MCF 10A (cell line): ENCODE data around the gene SBK1. TPM values are rescaled to one million over a fixed set of nuclear protein-coding genes. Genes with fewer than 3 reads are reported as not detected.

ENCODE experiments used
- BruUV-seq: library from RNA; stranded (reverse); fragments of 400-500 nt; replicated peaks from 2 replicates; lab custom pipeline; 2021; lab: Mats Ljungman, UMichigan
- CTCF ChIA-PET: fragments of 300-600 bp; sonication (Branson Sonifier 250); formaldehyde crosslinking; extraction: SDS; loops from one replicate; lab custom pipeline; 2021; ENCODE audit warnings: antibody characterized with exemption, inconsistent platforms; lab: Yijun Ruan, JAX
- POLR2A ChIA-PET: fragments of 300-600, 350-650 bp; sonication (Branson Sonifier 250); formaldehyde crosslinking; extraction: SDS; loops from one replicate; lab custom pipeline; 2020; ENCODE audit warnings: antibody characterized with exemption, inconsistent platforms; lab: Yijun Ruan, JAX
- DNase-seq: peaks from one replicate; pipeline ENCODE4 v3.0.0-alpha.2; 2018; ENCODE audit not compliant: unreplicated experiment
- H3K27ac Mint-ChIP-seq: one replicate; pipeline ENCODE4 v1.8.0; 2022; ENCODE audit warnings: mild to moderate bottlenecking, low read depth, mixed read lengths; ENCODE audit not compliant: unreplicated experiment
- H3K27me3 Mint-ChIP-seq: one replicate; pipeline ENCODE4 v1.8.0; 2022; ENCODE audit warnings: mixed read lengths; ENCODE audit not compliant: insufficient read depth, unreplicated experiment
- H3K36me3 Mint-ChIP-seq: one replicate; pipeline ENCODE4 v1.8.0; 2022; ENCODE audit warnings: mild to moderate bottlenecking, moderate library complexity, mixed read lengths; ENCODE audit not compliant: insufficient read depth, unreplicated experiment
- H3K4me1 Mint-ChIP-seq: one replicate; pipeline ENCODE4 v1.8.0; 2022; ENCODE audit warnings: mixed read lengths; ENCODE audit not compliant: insufficient read depth, unreplicated experiment
- H3K4me3 Mint-ChIP-seq: one replicate; pipeline ENCODE4 v1.8.0; 2022; ENCODE audit warnings: mild to moderate bottlenecking, moderate library complexity, mixed read lengths; ENCODE audit not compliant: unreplicated experiment
- H3K9me3 Mint-ChIP-seq: one replicate; pipeline ENCODE4 v1.8.0; 2022; ENCODE audit warnings: mixed read lengths; ENCODE audit not compliant: unreplicated experiment
- CTCF ChIP-seq: fragments of 200-600 bp; IDR thresholded peaks from one replicate; pipeline ENCODE4 v1.8.0; 2022; ENCODE audit warnings: antibody characterized with exemption, mild to moderate bottlenecking; ENCODE audit not compliant: unreplicated experiment
- intact Hi-C: fragments of 100-400 bp; cut with micrococcal nuclease; formaldehyde crosslinking; loops from 2 replicates; pipeline ENCODE4 v1.14.1; 2022
- total RNA-seq: library from RNA; stranded (reverse); gene quantifications from 2 replicates; pipeline ENCODE4 v1.2.3, GENCODE V29; 2022

SBK1 gene
- total RNA-seq, 1 experiment from 2014 or later, result 0.14 TPM

- no peaks in the 10 kb centered on the region for H3K9me3 Mint-ChIP-seq
- no peaks in the 10 kb centered on the region for H3K27me3 Mint-ChIP-seq
- no peaks in the 10 kb centered on the region for H3K36me3 Mint-ChIP-seq
- intact Hi-C loops, result no loop called here
- no peak overlapping the region for H3K4me3 Mint-ChIP-seq
- no peaks in the 10 kb centered on the region for H3K4me1 Mint-ChIP-seq
- DNase-seq, result no peak
- ChIA-PET POLR2A (no interaction called here), CTCF (interaction anchor here (0.9 to 1.6 kb wide), 2 partner anchors 20 to 33 kb away, joined by 4 read pairs; no protein-coding TSS in a partner anchor)
- no peak overlapping the region for H3K27ac Mint-ChIP-seq
- TF ChIP-seq CTCF, result no peak
- BruUV-seq, result no TSS peak
These were observed 8.3 kb upstream of the SBK1 start for GRCh38 chr16:28283798-28284577.

- BruUV-seq, result no TSS peak
- ChIA-PET POLR2A (no interaction called here), CTCF (interaction anchor here (0.6 kb wide), 1 partner anchor 30 kb away, joined by 3 read pairs; no protein-coding TSS in a partner anchor)
- Mint-ChIP-seq H3K4me3 (no peak overlapping the region), H3K9me3 (no peaks in the 10 kb centered on the region), H3K27ac (no peak overlapping the region), H3K27me3 (no peaks in the 10 kb centered on the region), H3K36me3 (no peaks in the 10 kb centered on the region), H3K4me1 (peaks cover 5% of the 10 kb centered on the region)
- intact Hi-C loops, result no loop called here
- no peak for TF ChIP-seq CTCF
- DNase-seq, result no peak
These were observed 6.7 kb upstream of the SBK1 start for GRCh38 chr16:28285649-28286048.

GRCh38 chr16:28288114-28288513 is 4.2 kb upstream of the SBK1 start:
- Mint-ChIP-seq H3K27me3 (no peaks in the 10 kb centered on the region), H3K4me3 (no peak overlapping the region), H3K36me3 (no peaks in the 10 kb centered on the region), H3K27ac (no peak overlapping the region), H3K4me1 (peaks cover 8% of the 10 kb centered on the region), H3K9me3 (no peaks in the 10 kb centered on the region)
- intact Hi-C loops, result no loop called here
- no TSS peak for BruUV-seq
- no peak for TF ChIP-seq CTCF
- DNase-seq, result no peak
- POLR2A ChIA-PET, result no interaction called here
- CTCF ChIA-PET, result interaction anchor here (0.9 to 1.5 kb wide), 2 partner anchors 10 to 29 kb away, joined by 5 read pairs; no protein-coding TSS in a partner anchor

GRCh38 chr16:28289048-28289447 is 3.3 kb upstream of the SBK1 start:
- no peak overlapping the region for H3K27ac Mint-ChIP-seq
- no peak overlapping the region for H3K4me3 Mint-ChIP-seq
- DNase-seq, result no peak
- H3K9me3 Mint-ChIP-seq, result no peaks in the 10 kb centered on the region
- BruUV-seq, result no TSS peak
- H3K27me3 Mint-ChIP-seq, result peaks cover 2% of the 10 kb centered on the region
- H3K36me3 Mint-ChIP-seq, result no peaks in the 10 kb centered on the region
- intact Hi-C loops, result no loop called here
- ChIA-PET CTCF (interaction anchor here (0.9 kb wide), 1 partner anchor 28 kb away, joined by 5 read pairs; no protein-coding TSS in a partner anchor), POLR2A (no interaction called here)
- H3K4me1 Mint-ChIP-seq, result peaks cover 8% of the 10 kb centered on the region
- TF ChIP-seq CTCF, result no peak
